Measurements from ENCODE around the gene NPIPB2.
"Not testable (repeated sequence)": the region's sequence is repeated elsewhere in the genome, so short reads cannot be mapped to it uniquely, and the experiment has no call there.

The NPIPB2 gene

DNA sequence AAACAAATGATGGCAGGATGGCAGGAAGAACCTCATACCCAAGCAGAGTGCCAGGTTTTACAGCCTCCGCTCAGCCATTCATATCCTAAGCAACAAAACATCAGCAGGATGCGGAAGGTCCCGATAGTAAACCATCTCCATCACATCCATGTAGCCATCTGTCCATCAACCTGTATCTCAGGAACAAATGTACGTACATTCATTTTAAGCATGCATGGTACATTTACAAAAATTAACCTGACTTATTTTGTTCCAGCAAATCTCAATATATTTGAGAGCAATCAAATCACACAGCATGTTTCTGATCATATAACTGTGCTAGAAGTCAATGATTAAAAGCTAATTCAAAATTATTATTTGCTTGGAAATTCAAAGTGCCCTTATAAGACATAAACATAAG, at the start of gene NPIPB2:
NPIPB2 (minus strand) TSS at position 101 of the 400 bp plus-strand sequence; CDS start at position 101, 0 bp downstream.
- DNase-seq (ENCODE audit: extremely low read depth in 1 of 2, low read depth in 1 of 2) = not testable (repeated sequence)

DNA sequence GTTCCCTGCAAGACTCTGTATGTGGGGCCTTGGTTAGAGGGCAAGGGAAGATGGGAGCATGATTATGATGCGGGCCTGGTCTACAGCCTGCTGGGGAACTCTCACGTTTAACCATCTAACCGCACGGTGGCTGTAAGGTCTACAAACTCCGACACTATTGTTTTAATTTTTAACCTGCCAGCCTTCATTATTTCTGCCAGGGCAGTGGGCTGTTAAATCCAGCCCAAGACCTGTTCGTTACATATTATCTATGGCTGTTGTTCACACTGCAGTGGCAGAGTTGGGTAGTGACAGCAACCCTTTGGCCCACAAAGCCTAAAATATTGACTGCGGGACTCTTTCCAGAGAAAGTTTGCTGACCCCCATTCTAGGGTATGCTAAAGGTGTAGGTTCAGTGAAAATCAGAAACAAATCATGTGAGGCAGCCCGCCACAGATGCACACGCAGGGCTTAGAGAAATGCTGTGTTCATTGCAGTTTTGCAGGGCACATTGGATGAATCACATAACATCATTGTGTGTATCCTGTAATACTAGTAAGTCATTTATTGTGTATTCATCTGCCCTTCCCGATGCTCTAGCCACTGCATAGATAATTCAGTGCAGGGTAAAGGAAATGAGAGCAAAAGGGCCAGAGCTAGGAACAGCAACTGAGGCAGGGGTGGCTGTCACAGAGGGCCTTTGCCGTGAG, 49.0 kb upstream of the NPIPB2 start:
- DNase-seq (ENCODE audit: extremely low read depth in 1 of 2, low read depth in 1 of 2) = no peak

DNA sequence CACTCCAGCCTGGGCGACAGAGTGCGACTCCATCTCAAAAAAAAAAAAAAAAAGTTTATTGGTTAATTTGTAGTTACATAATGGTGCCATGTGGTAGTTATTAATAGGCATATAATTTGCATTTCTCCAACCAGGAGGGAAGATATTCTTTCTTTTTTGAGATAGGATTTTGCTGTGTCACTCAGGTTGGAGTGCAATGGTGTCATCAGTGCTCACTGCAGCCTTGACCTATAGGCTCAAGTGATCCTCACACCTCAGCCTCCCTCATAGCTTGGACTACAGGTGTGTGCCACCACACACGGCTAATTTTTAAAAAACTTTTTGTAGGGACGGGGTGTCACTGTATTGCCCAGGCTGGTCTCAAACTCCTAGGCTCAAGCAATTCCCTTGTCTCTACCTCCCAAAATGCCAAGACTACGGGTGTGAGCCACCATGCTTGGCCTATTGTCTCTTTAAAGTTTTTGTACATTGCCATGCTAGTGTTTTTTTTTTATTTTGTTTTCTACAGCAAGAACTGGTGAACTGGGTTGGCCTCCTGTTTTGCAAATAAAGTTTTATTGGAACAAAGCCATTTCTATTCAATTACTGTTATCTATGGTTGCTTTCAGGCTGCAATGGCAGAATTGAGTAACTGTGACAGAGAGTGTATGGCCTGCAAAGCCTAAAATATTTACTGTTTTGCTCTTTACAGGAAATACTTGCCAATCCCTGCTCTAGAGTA, 46.6 kb upstream of the NPIPB2 start:
- no peak for DNase-seq (ENCODE audit: extremely low read depth in 1 of 2, low read depth in 1 of 2)

DNA sequence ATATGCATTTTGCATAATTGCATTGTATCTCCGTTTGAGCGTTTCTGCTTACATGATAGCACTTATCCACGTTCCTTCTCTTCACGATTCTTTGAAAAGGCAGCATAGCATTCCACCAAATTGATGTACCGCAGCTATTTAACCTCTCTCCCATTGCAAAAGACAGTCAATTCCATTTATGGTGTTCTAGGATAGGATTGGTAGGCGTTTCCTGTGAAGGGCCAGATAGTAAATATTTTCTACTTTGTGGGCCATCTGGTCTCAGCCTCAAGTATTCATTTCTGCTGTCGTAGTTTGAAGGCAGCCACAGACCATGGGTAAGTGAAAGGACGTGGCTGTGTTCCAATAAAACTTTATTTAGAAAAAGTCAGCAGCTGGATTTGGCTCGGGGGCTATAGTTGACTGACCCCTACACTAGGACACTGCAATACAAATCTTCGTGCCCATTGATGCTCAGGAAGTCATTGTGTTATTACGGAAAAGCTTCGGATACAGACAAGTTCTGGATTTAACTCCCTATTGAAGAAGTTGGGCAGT, 44.7 kb upstream of the NPIPB2 start:
- no peak for DNase-seq (ENCODE audit: extremely low read depth in 1 of 2, low read depth in 1 of 2)

DNA sequence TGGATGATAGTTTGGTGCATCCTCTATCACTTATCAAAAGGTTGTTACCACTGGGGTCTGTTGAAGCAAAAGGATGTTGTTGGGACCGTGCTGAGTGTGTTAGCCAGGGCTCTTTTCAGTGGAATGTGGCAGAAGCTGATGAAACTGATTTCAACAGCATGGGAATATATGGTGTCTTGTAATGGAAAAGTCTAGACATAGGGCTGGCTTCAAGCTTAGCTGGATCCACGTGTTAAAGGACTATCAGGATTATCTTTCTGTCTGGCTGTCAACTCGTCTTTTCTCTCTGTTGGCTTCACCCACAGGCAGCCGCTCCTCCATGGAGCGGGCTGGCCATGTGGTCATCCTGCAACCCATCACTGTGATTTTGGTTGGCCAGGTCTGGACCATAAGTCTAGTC, 43.4 kb upstream of the NPIPB2 start:
- DNase-seq (ENCODE audit: extremely low read depth in 1 of 2, low read depth in 1 of 2) = no peak

DNA sequence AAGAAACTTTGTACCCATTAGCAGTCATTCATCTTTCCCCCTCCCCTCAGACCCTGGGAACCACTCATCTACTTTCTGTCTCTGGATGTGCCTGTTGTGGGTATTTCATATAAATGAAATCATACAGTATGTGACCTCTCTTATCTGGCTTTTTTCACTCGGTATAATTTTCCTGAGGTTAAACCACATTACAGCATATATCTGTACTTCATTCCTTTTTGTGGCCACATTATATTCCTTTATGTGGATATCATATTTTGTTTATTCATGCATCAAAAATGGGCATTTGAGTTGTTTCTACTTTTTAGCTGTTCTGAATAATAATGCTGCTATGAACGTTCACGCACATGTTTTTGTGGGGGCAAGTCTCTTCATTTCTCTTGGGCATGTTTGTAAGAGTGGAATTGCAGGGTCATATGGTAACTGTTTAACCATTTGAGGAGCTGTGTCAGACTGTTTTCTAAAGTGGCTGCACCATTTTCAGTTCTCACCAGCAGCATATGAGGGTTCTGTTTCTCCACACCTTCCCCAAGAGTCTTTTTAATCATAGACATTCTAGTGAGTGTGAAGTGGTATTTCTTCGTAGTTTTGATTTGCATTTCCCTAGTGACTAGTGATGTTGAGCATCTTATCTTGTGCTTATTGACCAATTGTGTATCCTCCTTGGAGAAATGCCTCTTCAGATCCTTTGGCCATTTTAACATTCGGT, 38.4 kb upstream of the NPIPB2 start:
- no peak for DNase-seq (ENCODE audit: extremely low read depth in 1 of 2, low read depth in 1 of 2)

DNA sequence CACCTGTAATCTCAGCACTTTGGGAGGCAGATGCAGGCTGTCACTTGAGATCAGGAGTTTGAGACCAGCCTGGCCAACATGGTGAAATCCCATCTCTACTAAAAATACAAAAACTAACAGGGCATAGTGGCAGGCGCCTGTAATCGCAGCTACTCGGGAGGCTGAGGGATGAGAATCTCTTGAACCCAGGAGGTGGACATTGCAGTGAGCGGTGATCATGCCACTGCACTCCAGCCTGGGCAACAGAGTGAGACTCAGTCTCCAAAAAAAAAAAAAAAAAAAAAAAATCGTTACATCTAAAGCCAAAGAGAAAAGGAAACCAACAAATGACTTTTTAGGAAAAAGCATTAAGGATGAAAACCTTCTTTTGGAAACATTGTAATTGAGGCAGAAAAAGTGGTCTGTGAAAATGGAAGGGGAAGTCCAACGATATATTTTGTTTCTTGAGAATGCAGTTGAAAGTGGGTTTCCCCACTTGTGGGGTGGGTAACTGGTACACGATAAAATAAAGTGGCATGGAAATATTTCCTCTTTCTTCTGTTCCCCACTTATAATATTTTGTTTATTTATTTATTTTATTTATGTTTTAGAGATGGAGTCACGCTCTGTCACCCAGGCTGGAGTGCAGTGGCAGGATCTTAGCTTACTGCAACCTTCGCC, 37.3 kb upstream of the NPIPB2 start:
- DNase-seq (ENCODE audit: extremely low read depth in 1 of 2, low read depth in 1 of 2) = no peak

DNA sequence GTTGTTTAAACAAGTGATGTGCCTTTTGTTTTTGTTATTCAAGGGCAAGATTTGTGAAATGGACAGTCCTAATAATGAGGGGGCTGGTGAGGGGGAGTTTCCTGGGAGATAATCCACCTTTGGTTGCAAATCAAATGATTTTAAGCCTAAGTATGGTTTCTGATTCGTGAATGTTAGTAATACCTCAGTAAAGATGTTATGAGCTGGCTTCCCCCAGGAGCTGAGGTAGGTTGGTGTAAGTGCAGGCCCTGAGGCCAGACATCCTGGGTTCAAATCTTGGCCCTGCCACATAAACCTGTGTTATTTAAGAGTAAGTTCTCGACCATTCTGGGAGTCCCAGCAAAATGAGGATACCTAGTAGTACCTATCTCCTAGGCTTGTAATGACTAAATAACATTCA, 36.2 kb upstream of the NPIPB2 start:
- no peak for DNase-seq (ENCODE audit: extremely low read depth in 1 of 2, low read depth in 1 of 2)

DNA sequence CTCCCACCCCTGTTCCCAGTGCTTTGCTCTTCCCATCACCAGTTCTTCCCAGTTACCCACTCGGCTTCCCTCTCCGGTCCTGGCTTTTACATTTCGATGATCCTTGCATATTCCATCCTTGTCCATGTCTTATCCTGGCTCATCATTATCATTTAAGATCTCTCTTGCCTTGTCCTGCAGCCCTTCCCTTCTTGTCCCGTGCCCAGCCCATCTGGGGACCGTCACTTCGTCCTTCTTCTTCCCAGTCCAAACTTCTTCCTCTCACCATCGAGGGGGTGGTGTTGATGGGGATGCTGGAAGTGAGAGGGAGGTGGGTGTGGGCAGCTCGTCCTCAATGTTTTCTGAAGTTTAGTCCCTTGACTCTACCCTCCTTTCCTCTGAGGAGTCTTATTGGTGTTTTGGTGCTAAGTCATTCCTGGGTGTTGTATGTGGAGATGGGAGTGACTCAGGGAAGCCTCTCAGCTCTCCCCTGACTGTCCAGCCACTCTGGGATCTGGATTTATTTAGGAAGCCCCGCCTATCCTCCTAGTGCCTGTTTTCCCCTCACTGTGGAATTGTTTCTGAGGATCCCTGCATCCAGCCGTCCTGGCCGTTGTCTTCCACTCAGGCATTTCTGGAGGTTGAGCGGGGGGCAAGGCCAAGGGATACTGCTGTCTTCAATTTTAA, 35.7 kb upstream of the NPIPB2 start:
- DNase-seq (ENCODE audit: extremely low read depth in 1 of 2, low read depth in 1 of 2) = no peak

DNA sequence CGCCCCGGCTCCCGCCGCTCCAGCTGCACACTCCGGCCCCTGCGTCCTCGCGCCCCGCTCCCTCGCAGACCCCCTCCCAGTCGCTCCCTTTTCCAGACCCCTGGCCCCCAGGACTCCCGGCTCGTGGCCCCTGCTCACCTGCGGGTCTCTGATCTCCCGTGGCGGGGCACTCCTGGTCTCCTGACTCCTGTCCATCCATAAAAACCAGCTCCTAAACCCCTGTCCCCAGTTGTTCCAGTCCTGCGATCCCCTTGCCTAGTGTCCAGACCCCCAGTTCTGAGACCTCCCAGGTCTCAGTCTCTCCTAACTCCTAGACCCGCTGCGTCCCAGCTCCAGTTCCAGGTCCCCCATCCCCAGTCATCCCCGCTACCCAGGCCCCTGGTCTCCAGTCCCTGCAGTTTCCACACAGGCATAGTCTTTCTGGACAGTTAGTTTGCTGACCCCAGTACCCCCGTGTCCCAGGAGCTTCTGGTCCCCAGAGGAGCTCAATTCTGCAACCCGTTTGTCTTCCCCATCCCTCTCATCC, 35.1 kb upstream of the NPIPB2 start:
- DNase-seq (ENCODE audit: extremely low read depth in 1 of 2, low read depth in 1 of 2) = no peak

DNA sequence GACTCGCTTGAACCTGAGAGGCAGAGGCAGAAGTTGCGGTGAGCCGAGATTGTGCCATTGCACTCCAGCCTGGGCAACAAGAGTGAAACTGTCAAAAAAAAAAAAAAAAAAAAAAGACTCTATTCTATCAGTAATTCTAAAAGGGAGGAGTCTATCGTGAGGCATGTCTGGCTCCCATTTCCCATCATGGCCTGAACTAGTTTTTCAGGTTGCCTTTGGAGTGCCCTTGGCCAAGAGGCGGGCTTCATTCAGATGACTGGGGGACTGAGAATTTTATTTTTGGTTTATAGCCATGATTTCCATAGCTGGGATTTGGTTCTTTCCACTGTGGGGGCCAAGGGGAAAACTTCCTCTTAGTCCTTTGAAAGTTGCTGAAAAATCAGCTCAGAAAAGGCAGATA, 31.2 kb upstream of the NPIPB2 start:
- DNase-seq (ENCODE audit: extremely low read depth in 1 of 2, low read depth in 1 of 2) = no peak

DNA sequence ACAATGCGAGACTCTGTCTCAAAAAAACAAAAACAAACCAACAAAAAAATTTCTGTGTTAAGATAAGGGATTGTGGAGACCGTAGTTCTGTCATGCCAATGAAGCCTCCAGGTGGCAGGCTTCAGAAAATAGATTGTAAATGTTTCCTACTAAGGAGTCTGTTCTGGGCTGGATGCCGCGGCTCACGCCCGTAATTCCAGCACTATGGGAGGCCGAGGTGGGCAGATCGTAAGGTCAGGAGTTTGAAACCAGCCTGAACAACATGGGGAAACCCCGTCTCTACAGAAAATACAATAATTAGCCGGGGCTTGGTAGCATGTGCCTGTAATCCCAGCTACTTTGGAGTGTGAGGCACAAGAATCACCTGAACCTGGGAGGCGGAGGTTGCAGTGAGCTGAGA, 30.3 kb upstream of the NPIPB2 start:
- DNase-seq (ENCODE audit: extremely low read depth in 1 of 2, low read depth in 1 of 2) = no peak

DNA sequence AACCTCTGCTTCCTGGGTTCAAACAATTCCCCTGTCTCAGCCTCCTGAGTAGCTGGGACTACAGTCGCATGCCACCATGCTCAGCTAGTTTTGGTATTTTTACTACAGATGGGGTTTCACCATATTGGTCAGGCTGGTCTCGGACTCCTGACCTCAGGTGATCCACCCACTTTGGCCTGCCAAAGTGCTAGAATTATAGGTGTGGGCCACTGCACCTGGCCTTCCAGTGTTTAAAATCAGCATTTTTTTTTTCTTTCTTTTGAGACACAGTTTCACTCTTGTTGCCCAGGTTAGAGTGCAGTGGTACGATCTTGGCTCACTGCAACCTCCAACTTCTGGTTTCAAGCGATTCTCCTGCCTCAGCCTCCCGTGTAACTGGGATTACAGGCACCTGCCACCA, 28.4 kb upstream of the NPIPB2 start:
- not testable (repeated sequence) for DNase-seq (ENCODE audit: extremely low read depth in 1 of 2, low read depth in 1 of 2)

DNA sequence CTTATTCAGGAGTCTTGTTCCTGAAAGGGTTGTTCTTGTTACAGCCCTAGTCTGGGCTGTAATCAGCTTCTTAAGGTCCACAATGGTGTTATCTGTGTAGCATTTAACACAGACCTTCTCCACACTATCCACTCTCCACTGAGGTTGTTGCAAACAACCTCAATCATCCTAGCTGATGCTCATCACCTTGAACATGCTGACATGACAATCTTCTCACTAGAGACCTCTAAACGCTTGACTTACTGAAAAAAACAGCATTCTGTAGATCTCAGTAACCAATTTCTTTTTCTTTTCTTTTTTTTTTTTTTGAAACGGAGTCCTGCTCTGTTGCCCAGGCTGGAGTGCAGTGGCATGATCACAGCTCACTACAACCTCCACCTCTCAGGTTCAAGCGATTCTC, 26.7 kb upstream of the NPIPB2 start:
- no peak for DNase-seq (ENCODE audit: extremely low read depth in 1 of 2, low read depth in 1 of 2)

DNA sequence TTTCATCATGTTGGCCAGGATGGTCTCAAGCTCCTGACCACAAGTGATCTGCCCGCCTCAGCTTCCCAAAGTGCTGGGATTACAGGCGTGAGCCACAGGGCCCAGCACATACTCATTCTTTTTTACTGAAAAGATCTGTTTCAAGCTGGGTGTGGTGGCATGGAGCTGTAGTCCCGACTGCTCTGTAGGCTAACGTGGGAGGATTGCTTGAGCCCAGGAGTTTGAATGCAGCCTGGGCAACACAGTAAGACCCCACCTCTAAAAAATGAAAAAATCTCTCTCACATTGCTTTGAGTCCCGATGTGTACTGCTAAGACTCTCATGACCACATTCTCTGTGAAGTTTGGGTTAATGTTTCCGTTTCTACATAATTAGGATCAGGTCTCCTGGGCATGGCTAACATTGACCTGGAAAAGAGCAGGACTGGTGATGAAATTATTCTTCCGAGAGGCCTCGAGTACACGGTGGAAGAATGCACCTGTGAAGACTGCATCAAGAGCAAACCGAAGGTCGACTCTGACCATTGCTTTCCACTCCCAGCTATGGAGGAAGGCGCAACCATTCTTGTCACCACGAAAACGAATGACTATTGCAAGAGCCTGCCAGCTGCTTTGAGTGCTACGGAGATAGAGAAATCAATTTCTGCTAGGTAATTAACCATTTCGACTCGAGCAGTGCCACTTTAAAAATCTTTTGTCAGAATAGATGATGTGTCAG, 25.5 kb upstream of the NPIPB2 start:
- DNase-seq (ENCODE audit: extremely low read depth in 1 of 2, low read depth in 1 of 2) = no peak

DNA sequence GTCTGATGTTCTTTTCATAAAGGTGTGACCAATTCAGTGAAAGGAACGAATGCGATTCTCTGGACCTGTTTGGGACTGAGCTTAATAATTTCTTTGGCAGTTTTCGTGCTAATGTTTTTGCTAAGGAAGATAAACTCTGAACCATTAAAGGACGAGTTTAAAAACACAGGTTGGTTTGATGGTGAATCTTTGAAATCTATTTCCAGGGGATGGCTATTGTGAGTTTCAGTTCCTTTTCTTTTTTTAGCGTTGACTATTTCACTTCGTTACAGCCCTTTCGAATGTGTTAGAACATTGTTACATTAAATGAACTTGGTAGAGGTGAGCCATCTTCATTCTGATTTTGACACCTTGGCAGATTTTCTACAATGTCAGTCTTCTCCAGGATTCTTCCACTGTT, 24.3 kb upstream of the NPIPB2 start:
- no peak for DNase-seq (ENCODE audit: extremely low read depth in 1 of 2, low read depth in 1 of 2)

DNA sequence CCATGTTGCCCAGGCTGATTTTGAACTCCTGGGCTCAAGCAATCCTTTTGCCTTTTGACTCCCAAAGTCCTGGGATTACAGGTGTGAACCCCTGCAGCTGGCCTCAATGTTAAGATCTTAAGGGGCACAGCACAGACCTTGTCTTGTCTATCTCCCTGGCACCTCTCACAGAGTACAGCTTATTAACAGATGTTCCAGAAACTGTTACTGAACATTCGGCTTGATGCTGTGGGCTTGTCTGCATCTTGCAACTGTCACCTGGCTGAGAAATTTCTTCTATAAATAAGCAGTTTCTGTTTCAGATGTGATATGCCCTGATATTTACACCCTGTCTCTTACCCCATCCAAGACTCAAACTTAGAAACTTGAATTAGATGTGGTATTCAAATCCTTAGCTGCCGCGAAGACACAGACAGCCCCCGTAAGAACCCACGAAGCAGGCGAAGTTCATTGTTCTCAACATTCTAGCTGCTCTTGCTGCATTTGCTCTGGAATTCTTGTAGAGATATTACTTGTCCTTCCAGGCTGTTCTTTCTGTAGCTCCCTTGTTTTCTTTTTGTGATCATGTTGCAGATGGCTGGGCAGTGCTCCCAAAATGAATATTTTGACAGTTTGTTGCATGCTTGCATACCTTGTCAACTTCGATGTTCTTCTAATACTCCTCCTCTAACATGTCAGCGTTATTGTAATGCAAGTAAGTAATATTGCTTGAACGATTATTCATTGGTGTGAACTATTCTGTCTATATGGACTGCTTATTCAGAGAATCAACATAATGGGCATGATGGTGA, 23.1 kb upstream of the NPIPB2 start, which contains the start of gene TNFRSF17:
TNFRSF17 (plus strand) TSS at position 450 of the 791 bp plus-strand sequence; CDS start at position 565, 115 bp downstream.
- DNase-seq (ENCODE audit: extremely low read depth in 1 of 2, low read depth in 1 of 2) = no peak

DNA sequence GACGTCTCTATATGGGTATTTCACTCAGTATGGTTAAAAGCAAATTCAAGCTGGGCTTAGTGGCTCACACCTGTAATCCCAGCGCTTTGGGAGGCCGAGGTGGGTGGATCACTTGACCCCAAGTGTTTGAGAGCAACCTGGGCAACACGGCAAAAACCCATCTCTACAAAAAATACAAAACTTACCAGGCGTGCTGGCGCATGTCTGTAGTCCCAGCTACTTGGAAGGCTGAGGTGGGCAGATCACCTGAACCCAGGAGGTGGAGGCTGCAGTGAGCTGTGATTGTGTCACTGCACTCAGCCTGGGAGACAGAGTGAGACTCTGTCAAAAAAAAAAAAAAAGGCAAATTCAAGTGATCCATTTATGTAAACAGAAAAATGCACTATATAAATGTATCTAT, 21.9 kb upstream of the NPIPB2 start:
- no peak for DNase-seq (ENCODE audit: extremely low read depth in 1 of 2, low read depth in 1 of 2)

DNA sequence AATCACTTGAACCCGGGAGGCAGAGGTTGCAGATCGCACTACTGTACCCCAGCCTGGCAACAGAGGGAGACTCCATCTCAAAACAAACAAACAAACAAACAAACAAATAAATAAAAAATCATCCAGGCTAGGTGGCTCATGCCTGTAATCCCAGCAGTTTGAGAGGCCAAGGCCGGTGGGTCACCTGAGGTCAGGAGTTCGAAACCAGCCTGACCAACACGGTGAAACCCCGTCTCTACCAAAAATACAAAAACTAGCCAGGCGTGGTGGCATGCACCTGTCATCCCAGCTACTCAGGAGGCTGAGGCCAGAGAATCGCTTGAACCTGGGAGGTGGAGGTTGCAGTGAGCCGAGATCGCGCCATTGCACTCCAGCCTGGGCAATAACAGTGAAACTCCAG, 21.1 kb upstream of the NPIPB2 start:
- not testable (repeated sequence) for DNase-seq (ENCODE audit: extremely low read depth in 1 of 2, low read depth in 1 of 2)
